COLO829 (cell line): ENCODE data around the gene DUSP10.
A peak's percentile ranks its signal among the peaks of the same experiment; 100 is the strongest.

ENCODE experiments used
- DNase-seq: peaks from one replicate; pipeline ENCODE4 v3.0.0; 2012; ENCODE audit warnings: low spot score

The DUSP10 gene

GRCh38 chr1:221741703-221742554 is at the start of gene DUSP10:
TSS of gene DUSP10 (minus strand) at chr1:221742089. CDS start at chr1:221739744, 2,345 bp downstream.
- DNase-seq, result peak; percentile 100

- no peak for DNase-seq
These were observed 46.6 kb upstream of the DUSP10 start for GRCh38 chr1:221788466-221788865.

GRCh38 chr1:221786647-221787046 is 44.8 kb upstream of the DUSP10 start:
- DNase-seq, result no peak

GRCh38 chr1:221783936-221784335 is 42.0 kb upstream of the DUSP10 start:
- DNase-seq, result no peak

GRCh38 chr1:221783437-221783836 is 41.5 kb upstream of the DUSP10 start:
- no peak for DNase-seq

DNA sequence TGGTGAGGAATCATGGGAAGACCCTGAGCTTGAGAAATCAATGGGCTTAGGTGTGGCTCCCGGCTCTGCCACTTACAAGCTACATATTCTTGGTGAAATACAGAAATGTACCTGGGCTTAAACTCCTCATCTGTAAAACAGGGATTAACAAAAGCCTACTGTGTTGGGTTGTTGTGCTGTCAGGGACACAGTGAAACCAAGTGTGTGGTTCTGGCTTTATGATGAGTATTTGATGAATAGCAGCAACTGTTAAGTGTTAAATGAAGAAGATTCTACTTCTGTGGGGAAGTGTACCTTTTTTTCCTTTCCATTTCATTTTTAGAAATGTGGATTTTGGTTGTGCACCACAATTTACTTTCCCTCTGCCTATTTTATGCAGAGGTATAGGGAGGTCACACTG is 41.1 kb upstream of the DUSP10 start:
- DNase-seq, result peak; percentile 37

- DNase-seq, result no peak
These were observed 40.6 kb upstream of the DUSP10 start for GRCh38 chr1:221782477-221782876.

DNA sequence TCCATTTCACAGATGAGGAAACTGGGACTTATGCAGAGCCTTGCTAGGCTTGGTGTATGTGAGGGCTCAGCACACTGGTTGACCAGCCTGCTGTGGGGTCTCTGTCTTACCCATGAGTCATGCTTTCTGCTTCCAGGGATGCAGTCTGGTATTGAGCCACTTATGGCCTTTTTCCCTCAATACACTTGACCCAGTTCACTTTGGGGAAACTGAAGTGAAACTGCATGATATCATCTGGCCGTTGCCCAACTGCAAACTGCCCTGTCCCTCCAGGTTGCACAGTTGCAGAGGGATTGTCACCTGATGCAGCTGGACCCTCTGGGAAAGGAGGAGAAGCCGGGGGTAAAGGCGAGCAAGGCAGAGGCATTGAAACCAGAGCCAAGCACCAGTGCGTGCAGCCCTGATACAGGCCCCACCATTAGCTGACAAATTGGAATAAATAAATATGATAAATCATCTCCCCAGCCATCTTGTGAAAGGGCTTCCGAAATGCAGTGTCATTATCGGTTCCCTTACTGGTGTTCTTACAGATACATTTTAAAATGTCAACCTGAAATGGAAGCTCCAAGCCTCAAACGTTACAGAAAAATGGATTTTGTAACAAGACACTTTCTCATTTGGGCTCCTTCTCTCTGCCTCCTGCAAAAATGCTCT is 39.3 kb upstream of the DUSP10 start:
- DNase-seq, result no peak

- no peak for DNase-seq
These were observed 38.3 kb upstream of the DUSP10 start for GRCh38 chr1:221780175-221780574.

GRCh38 chr1:221779771-221780170 is 37.9 kb upstream of the DUSP10 start:
- DNase-seq, result no peak

DNA sequence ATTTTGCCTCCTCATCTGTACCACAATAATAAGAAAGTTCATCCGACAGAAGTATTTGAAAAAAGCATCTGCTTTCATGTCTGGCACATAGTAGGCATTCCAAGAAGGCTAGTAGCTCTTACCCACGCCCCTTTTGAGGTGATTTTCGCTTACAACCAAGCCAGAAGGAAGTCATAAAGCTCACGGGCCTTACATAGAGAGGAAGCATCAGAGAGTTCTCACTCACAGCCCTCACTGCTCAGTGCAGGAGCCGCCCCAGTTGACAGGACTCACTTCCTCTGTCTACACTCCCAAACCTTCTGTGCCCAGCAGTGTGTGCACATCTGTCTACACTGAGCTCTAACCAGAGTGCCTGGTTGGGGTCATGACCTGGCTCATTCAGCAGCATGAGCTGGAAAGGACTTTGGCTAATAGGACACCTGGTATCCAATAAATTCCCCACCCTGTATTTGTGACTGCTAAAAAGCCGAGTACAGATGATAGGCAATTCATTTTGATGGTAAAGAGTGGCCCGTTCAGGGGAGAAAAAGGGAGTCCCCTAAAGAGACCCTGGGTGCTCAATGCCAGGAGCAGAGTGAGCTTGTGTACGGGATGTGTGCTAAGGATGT is 36.8 kb upstream of the DUSP10 start:
- no peak for DNase-seq

DNA sequence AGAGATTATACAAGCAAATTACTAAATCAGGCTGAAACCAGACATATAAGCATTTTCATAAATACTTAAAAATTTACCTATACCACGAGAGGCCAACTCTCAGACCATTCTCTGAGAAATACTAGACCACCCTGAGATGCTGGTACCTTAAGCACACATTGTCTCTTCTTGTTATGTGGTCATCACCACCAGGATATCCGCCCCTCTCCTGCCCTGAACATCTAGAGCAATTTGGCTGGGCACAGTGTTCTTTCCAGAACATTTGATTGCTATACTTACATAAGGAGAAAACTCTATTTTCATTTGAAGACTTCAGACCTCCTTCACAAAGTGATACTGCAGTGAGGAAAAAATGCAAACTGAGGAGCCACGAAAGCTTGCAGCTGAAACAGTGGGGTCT is 36.2 kb upstream of the DUSP10 start:
- no peak for DNase-seq

GRCh38 chr1:221777431-221778072 is 35.7 kb upstream of the DUSP10 start:
- no peak for DNase-seq

DNA sequence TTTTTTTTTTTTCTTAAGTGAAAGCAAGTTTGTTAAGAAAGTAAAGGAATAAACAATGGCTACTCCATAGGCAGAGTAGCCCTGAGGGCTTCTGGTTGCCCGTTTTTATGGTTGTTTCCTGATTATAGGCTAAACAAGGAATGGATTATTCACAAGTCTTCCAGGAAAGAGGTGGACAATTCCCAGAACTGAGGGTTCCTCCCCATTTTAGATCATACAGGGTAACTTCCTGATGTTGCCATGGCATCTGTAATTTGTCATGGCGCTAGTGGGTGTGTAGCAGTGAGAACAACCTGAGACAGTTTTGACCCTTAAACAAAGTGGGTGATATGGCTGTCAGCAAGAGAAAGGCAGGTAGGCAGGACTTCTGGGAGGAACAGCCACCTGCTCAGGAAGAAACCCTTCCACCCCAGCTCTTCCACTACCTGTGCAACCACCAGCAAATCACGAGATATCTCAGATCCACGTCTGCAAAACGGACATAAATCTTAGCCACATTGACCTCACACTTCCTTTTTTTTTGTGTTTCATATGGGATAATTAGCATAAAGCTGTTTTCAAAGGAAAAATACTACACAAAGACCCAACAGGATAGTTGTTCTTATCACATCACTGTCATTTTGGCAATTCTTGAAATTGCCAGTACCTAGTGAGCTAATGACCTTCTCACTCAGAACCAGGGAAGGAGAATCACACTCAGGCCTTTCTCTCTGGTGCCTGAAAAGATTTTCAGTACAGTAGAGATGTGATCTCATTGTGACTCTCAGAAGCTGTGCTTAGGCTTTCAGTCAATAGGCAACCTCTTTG is 34.8 kb upstream of the DUSP10 start:
- DNase-seq, result peak; percentile 23

GRCh38 chr1:221775206-221775605 is 33.3 kb upstream of the DUSP10 start:
- DNase-seq, result no peak

DNA sequence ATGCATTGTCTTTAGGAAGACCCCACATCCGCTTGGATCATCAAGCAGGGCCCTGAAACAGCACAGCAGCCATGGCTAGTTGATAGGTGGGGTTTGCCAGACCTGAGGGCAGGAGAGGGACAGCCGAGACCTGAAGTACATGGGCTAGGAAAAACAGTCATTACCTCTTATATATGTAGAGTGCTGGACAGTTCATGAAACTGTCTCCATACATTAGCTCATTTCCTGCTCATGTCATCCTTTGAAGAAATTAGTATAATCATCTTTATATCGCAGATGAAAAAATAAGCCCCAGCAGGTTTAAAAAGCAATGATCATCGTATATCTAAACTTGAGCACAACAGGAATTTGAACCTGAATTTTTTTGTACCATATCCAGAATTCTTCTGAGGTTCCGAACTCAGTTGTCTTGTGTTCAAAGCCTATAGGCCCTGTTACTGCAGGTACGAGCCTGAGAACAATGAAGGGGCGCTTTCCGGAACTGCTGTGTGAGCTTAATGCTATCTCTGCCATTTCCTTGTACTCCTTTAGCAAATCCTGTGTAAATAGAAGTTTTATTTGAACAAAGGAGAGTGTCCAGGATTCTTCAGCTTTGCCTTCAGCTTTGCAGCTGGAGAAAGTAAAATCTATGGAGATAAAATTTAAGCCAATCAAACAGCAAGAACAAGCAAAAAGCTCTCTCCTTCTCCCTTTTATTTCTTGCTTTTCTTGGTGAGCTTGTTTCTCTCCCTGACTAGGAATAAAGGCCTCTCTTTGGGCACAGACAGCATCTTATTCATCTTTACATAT is 32.4 kb upstream of the DUSP10 start:
- DNase-seq, result no peak

GRCh38 chr1:221773383-221773782 is 31.5 kb upstream of the DUSP10 start:
- no peak for DNase-seq

- DNase-seq, result no peak
These were observed 30.2 kb upstream of the DUSP10 start for GRCh38 chr1:221772117-221772516.

GRCh38 chr1:221768444-221769066 is 26.7 kb upstream of the DUSP10 start:
- no peak for DNase-seq

GRCh38 chr1:221766210-221766609 is 24.3 kb upstream of the DUSP10 start:
- DNase-seq, result no peak
